OCI-LY7 (cell line): ENCODE measurements around the gene SPATS2L.

ENCODE experiments used
- CTCF ChIP-seq: fragments of 200-600 bp; sonication (generic); conservative IDR thresholded peaks from 2 replicates; pipeline ENCODE4 v1.5.1; 2014; ENCODE audit warnings: mild to moderate bottlenecking, antibody characterized with exemption, low read length, moderate library complexity, mixed read lengths
- EZH2phosphoT487 ChIP-seq: fragments of 200-600 bp; sonication (generic); IDR thresholded peaks from 2 replicates; pipeline ENCODE4 v1.6.1; 2018; ENCODE audit warnings: low read depth, borderline replicate concordance, mild to moderate bottlenecking, mixed run types, antibody characterized with exemption, low read length, moderate library complexity, mixed read lengths

- TF ChIP-seq CTCF, result no peak
- no peak for TF ChIP-seq EZH2phosphoT487
Observed at GRCh38 chr2:200492656-200493055, 186.2 kb downstream of the SPATS2L start.
